Measurements from ENCODE around the gene SPTBN2. TPM values are rescaled to one million over a fixed set of nuclear protein-coding genes. Genes with fewer than 3 reads are reported as not detected.
"Not testable (repeated sequence)": the region's sequence is repeated elsewhere in the genome, so short reads cannot be mapped to it uniquely, and the experiment has no call there.

The SPTBN2 gene
- total RNA-seq, 4 donors from 2014 or later = 3.1 to 18.3 (median 8.5) TPM

DNA sequence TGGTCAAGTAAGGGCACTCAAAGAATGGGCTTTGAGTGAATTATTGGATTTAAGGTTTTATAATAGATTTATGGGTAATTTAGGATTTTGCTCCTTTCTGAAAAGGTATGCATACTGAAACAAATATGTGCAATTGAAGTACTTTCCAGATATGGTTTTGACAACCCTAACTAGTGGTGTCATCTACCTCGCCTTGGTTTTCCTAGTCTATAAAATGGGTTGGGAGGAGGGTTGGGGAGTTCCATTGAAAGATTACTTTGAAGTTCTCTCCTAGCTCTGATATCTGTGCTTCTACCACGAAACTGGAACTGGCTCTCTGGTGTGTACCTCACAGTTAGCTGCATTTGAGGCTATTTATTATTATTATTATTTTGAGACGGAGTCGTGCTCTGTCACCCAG, 431 bp upstream of the SPTBN2 start:
- Histone ChIP-seq H3K36me3 (no peaks in the 10 kb centered on the region), H3K4me1 (peaks cover 0 to 17% (median 4%) of the 10 kb centered on the region in 4 donors), H3K4me3 (no peak overlapping the region), H3K27ac (no peak overlapping the region), H3K27me3 (peaks cover 3 to 18% of the 10 kb centered on the region in 2 donors), H3K9me3 (no peaks in the 10 kb centered on the region)
- WGBS, 2 donors = 91 to 92% methylated on average over 4 of the region's 4 CpGs
- TF ChIP-seq POLR2A (IDR thresholded peaks at IDR 0.05) (no peak), EP300 (IDR thresholded peaks at IDR 0.05) (no peak)
- TF ChIP-seq, protein P1, sequence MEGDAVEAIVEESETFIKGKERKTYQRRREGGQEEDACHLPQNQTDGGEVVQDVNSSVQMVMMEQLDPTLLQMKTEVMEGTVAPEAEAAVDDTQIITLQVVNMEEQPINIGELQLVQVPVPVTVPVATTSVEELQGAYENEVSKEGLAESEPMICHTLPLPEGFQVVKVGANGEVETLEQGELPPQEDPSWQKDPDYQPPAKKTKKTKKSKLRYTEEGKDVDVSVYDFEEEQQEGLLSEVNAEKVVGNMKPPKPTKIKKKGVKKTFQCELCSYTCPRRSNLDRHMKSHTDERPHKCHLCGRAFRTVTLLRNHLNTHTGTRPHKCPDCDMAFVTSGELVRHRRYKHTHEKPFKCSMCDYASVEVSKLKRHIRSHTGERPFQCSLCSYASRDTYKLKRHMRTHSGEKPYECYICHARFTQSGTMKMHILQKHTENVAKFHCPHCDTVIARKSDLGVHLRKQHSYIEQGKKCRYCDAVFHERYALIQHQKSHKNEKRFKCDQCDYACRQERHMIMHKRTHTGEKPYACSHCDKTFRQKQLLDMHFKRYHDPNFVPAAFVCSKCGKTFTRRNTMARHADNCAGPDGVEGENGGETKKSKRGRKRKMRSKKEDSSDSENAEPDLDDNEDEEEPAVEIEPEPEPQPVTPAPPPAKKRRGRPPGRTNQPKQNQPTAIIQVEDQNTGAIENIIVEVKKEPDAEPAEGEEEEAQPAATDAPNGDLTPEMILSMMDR (IDR thresholded peaks at IDR 0.05) = no peak
- DNase-seq (ENCODE audit: low spot score in 2 of 2) = no peak

DNA sequence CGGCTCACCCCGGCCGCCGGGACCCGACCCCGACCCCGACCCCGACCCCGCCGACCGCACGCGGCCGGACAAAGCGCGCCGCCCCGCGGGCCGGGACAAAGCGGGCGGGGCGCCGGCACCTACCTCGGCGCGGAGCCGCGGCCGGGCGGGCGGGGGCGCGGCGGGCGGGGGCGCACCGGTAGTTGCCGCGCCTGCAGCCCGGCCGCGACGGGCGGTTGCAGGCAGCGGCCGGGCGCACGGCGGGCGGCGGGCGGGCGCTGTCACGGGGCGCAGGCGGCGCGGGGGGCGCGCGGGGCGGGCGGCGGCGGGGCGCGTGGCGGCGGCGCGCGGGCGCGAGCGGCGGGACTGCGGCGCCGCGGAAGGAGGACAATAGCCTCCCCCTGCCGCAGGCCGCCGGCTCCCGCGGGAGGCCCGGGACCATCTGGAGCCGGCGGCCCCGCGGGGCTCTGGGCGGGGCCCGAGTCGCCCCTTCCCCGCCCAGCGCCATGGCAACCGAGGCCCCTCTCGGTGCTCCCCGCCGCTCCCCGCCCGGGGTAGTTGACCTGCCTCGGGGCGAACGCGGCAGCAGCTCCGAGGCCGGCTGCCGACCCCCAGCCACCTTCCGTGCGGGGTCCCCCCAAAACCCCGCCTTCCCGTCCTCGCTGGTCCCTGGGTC, 851 bp downstream of the SPTBN2 start:
- no peaks in the 10 kb centered on the region for H3K36me3 ChIP-seq
- H3K4me1 ChIP-seq = peaks cover 0 to 17% (median 4%) of the 10 kb centered on the region in 4 donors
- no peaks in the 10 kb centered on the region for H3K9me3 ChIP-seq
- H3K4me3 ChIP-seq = peak overlapping the region; percentile 34 to 63 (median 46)
- no peak for DNase-seq (ENCODE audit: low spot score in 2 of 2)
- peaks cover 3 to 24% of the 10 kb centered on the region in 2 donors for H3K27me3 ChIP-seq
- H3K27ac ChIP-seq = peak overlapping the region in 2 of 4 donors; percentile 6 to 58
- WGBS, 2 donors = 2 to 3% methylated on average over 7 to 19 of the region's 114 CpGs
- TF ChIP-seq POLR2A (IDR thresholded peaks at IDR 0.05) (no peak), EP300 (IDR thresholded peaks at IDR 0.05) (no peak)
- TF ChIP-seq, protein P1 (IDR thresholded peaks at IDR 0.05) = no peak

DNA sequence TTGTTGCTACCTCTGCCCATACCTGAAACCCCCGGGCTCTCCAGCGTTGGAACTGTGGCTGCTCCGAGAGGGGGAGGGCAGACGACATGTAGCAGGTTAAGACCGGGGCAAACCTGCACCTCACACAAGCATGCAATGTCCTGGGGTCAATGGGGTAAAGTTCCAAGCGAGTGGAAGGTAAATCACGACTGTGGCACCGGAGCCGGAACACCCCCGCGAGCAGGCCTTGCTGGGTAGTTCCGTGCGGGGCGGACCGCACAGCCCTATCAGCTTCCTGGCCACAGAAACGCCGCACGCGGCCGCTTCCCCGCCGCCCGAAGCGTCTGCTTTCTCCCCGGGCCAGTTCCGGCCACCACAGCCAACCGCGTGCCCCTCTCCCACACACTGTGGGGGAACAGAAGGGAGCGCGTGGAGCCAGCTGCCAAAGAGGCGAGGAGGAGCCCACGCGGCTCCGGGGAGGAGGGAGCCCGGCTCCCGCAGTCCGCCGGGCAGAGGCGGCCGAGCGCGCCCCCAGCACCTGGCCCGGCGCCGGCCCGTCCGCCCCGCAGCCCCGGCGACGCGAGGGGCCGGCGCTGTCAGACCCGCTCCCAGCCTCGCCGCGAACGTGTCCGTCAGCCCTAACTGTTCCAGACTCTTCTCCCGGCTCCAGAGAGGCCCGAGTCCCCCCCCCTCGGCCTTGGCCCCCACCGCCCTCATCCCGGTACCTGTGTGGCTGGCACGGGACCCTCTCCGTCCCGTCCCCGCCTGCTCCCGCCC, 1.6 kb downstream of the SPTBN2 start:
- Histone ChIP-seq H3K27me3 (peaks cover 3 to 24% of the 10 kb centered on the region in 2 donors), H3K27ac (peak overlapping the region in 1 of 4 donors; percentile 50), H3K36me3 (no peaks in the 10 kb centered on the region), H3K4me1 (peaks cover 0 to 17% (median 4%) of the 10 kb centered on the region in 4 donors), H3K9me3 (no peaks in the 10 kb centered on the region), H3K4me3 (peak overlapping the region; percentile 34 to 63 (median 40))
- 3 to 5% methylated on average over 25 to 31 of the region's 70 CpGs for WGBS, 2 donors
- TF ChIP-seq POLR2A (IDR thresholded peaks at IDR 0.05) (no peak), EP300 (IDR thresholded peaks at IDR 0.05) (no peak)
- TF ChIP-seq, protein P1 (IDR thresholded peaks at IDR 0.05) = no peak
- DNase-seq (ENCODE audit: low spot score in 2 of 2) = no peak

DNA sequence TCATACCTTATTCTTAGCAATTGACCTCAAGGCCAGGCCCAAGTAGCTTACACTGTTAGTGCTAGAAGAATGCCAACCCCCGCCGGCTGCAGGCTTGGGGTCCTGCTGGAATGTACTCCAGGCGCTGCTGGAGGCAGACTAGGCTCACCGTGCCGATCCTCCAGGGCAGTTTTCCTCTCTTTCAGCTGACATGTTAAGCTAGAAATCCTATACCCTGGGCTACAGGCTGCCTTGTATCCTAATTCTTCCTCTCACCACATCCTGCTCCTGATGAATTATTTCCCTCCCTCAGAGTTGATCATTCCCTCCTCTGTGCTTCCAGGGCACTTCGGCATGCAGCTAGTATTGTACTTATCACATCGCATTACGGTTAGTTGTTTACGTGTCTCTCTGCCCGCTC, 3.4 kb downstream of the SPTBN2 start:
- Histone ChIP-seq H3K4me1 (peaks cover 0 to 17% (median 4%) of the 10 kb centered on the region in 4 donors), H3K27ac (no peak overlapping the region), H3K27me3 (peaks cover 3 to 26% of the 10 kb centered on the region in 2 donors), H3K36me3 (no peaks in the 10 kb centered on the region), H3K4me3 (no peak overlapping the region), H3K9me3 (no peaks in the 10 kb centered on the region)
- DNase-seq (ENCODE audit: low spot score in 2 of 2) = no peak
- TF ChIP-seq EP300 (IDR thresholded peaks at IDR 0.05) = no peak
- TF ChIP-seq, protein P1 (IDR thresholded peaks at IDR 0.05) = no peak
- no peak for TF ChIP-seq POLR2A (IDR thresholded peaks at IDR 0.05)
- WGBS, 2 donors = 43 to 55% methylated on average over 10 of the region's 10 CpGs

DNA sequence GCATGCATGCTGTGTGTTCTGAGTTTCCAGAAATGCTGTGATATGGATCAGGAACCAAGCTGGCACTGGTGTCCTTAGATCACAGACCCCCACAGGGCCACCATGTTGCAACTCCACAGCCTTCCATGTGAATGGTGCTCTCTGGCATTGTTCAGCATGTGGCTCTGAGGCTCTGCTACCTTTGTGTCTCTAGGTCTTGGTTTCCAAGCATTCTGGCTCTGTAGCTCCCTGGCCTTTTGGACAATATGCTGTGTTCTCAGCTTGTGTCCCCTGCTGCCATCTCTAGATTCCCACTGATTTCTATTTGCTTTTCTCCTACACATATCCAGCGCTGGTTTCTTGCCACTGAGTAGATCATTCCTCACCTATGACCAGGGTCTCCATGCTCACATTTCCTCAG, 3.9 kb downstream of the SPTBN2 start:
- Histone ChIP-seq H3K9me3 (no peaks in the 10 kb centered on the region), H3K4me1 (peaks cover 0 to 17% (median 4%) of the 10 kb centered on the region in 4 donors), H3K27ac (no peak overlapping the region), H3K4me3 (no peak overlapping the region), H3K36me3 (no peaks in the 10 kb centered on the region), H3K27me3 (peaks cover 3 to 31% of the 10 kb centered on the region in 2 donors)
- 95 to 96% methylated on average over 1 of the region's 1 CpG for WGBS, 2 donors
- no peak for DNase-seq (ENCODE audit: low spot score in 2 of 2)
- no peak for TF ChIP-seq EP300 (IDR thresholded peaks at IDR 0.05)
- no peak for TF ChIP-seq POLR2A (IDR thresholded peaks at IDR 0.05)

DNA sequence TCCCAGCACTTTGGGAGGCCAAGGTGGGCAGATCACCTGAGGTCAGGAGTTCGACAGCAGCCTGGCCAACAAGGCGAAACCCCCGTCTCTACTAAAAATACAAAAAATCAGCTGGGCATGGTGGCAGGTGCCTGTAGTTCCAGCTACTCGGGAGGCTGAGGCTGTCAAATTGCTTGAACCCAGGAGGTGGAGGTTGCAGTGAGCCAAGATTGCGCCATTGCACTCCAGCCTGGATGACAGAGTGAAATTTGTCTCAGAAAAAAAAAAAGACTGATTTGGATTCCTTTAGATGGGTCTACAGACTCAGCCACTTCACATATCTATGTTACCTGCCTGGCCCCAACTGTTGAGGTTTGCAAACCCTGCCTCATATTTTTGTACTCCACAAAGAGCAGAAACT, 4.8 kb downstream of the SPTBN2 start:
- not testable (repeated sequence) for H3K4me3 ChIP-seq; H3K36me3 ChIP-seq; H3K27ac ChIP-seq; DNase-seq (ENCODE audit: low spot score in 2 of 2); H3K9me3 ChIP-seq
- WGBS, 2 donors = 91 to 97% methylated on average over 5 of the region's 5 CpGs
- H3K4me1 ChIP-seq = peaks cover 0 to 17% (median 4%) of the 10 kb centered on the region in 4 donors
- H3K27me3 ChIP-seq = peaks cover 3 to 33% of the 10 kb centered on the region in 2 donors

All from tibial nerve (tissue), 4 donors.